Esophagus muscularis mucosa (tissue), 4 donors: ENCODE results near the gene HERC6. TPM values are rescaled to one million over a fixed set of nuclear protein-coding genes. Genes with fewer than 3 reads are reported as not detected.
A peak's percentile ranks its signal among the peaks of the same experiment; 100 is the strongest.

Experiments
- DNase-seq: peaks from one replicate; pipeline ENCODE4 v3.0.0-alpha.2; 2017; ENCODE audit errors: extremely low spot score
- H3K27ac ChIP-seq, 4 donors: fragments of 200-600 bp; sonication (generic); replicated peaks in 1 of 4; 1 replicate in 3 of 4; 2 replicates in 1 of 4; pipeline ENCODE4 v1.5.1; 2016 to 2019; ENCODE audit warnings: mild to moderate bottlenecking in 1 of 4
- H3K27me3 ChIP-seq, 4 donors: fragments of 200-600 bp; sonication (generic); one replicate each; pipeline versions ENCODE4 v1.5.1 to v1.6.0; 2016 to 2019
- H3K36me3 ChIP-seq, 4 donors: fragments of 200-600 bp; sonication (generic); one replicate each; pipeline ENCODE4 v1.5.1; 2016 to 2019
- H3K4me1 ChIP-seq, 4 donors: fragments of 200-600 bp; sonication (generic); one replicate each; pipeline ENCODE4 v1.5.1; 2016 to 2019
- H3K4me3 ChIP-seq, 4 donors: fragments of 200-600 bp; sonication (generic); 1 replicate in 2 of 4; 2 replicates in 2 of 4; pipeline ENCODE4 v1.5.1; 2016 to 2019; ENCODE audit warnings: mild to moderate bottlenecking in 4 of 4, moderate library complexity in 1 of 4
- H3K9me3 ChIP-seq, 4 donors: fragments of 200-600 bp; sonication (generic); 1 replicate in 3 of 4; 2 replicates in 1 of 4; pipeline ENCODE4 v1.5.1; 2016 to 2019
- CTCF ChIP-seq, 3 experiments: fragments of 200-600 bp in 2 of 3; fragments of 450-650 bp in 1 of 3; sonication (generic) in 2 of 3; IDR thresholded peaks; one replicate each; pipeline ENCODE4 v1.5.1; 2017 to 2019; ENCODE audit warnings: antibody characterized with exemption in 3 of 3, mild to moderate bottlenecking in 2 of 3, moderate library complexity in 1 of 3
- EP300 ChIP-seq: sonication (generic); formaldehyde crosslinking; IDR thresholded peaks from one replicate; pipeline ENCODE4 v1.6.1; 2017; ENCODE audit warnings: antibody characterized with exemption
- POLR2A ChIP-seq: fragments of 450-650 bp; IDR thresholded peaks from one replicate; pipeline ENCODE4 v1.6.1; 2017; ENCODE audit warnings: antibody characterized with exemption, moderate library complexity, mild to moderate bottlenecking, low read depth
- POLR2AphosphoS5 ChIP-seq, 2 donors: sonication (generic); formaldehyde crosslinking; IDR thresholded peaks; one replicate each; pipeline ENCODE4 v1.6.1; 2017; ENCODE audit warnings: antibody characterized with exemption in 2 of 2
- WGBS: methylation state at CpG from one replicate; pipeline ENCODE4 v1.1.5; 2018; 5-methylcytosine and 5-hydroxymethylcytosine counted together
- intact Hi-C: fragments of 100-400 bp; cut with DNase I; formaldehyde crosslinking; loops from one replicate; pipeline ENCODE4 v1.15.1; 2023
- total RNA-seq, 4 donors: library from RNA; depleted of rRNA; stranded (reverse); fragments of >200 nt; gene quantifications; one replicate each; pipeline versions ENCODE4 v1.1.0 to v1.2.1, GENCODE V29; 2016

Gene HERC6
- total RNA-seq, 4 donors from 2014 or later = 3.8 to 5.2 (median 4.9) TPM

GRCh38 chr4:88448889-88449288 lies 70.2 kb downstream of the HERC6 start:
- no peak for TF ChIP-seq POLR2AphosphoS5 (IDR thresholded peaks at IDR 0.05)
- no peak for TF ChIP-seq POLR2A
- TF ChIP-seq CTCF (IDR thresholded peaks at IDR 0.05) = no peak
- no peak for TF ChIP-seq EP300
- Histone ChIP-seq H3K27ac (no peak overlapping the region), H3K36me3 (no peaks in the 10 kb centered on the region), H3K4me3 (no peak overlapping the region), H3K27me3 (no peaks in the 10 kb centered on the region), H3K9me3 (no peaks in the 10 kb centered on the region), H3K4me1 (no peaks in the 10 kb centered on the region)
- intact Hi-C loops = no loop called here
- no peak for DNase-seq

GRCh38 chr4:88449290-88449689 lies 70.6 kb downstream of the HERC6 start:
- no peaks in the 10 kb centered on the region for H3K9me3 ChIP-seq
- TF ChIP-seq CTCF (IDR thresholded peaks at IDR 0.05) (no peak), POLR2AphosphoS5 (IDR thresholded peaks at IDR 0.05) (no peak), EP300 (no peak), POLR2A (no peak)
- H3K27ac ChIP-seq = no peak overlapping the region
- no peaks in the 10 kb centered on the region for H3K27me3 ChIP-seq
- no peaks in the 10 kb centered on the region for H3K4me1 ChIP-seq
- no peak for DNase-seq
- H3K4me3 ChIP-seq = no peak overlapping the region
- intact Hi-C loops = no loop called here
- no peaks in the 10 kb centered on the region for H3K36me3 ChIP-seq

GRCh38 chr4:88451205-88451604 lies 72.6 kb downstream of the HERC6 start:
- Histone ChIP-seq H3K27ac (no peak overlapping the region), H3K4me1 (peaks cover 0 to 4% (median 2%) of the 10 kb centered on the region in 4 donors), H3K36me3 (no peaks in the 10 kb centered on the region), H3K9me3 (no peaks in the 10 kb centered on the region), H3K4me3 (no peak overlapping the region), H3K27me3 (no peaks in the 10 kb centered on the region)
- 57% methylated on average over 1 of the region's 2 CpGs for WGBS
- DNase-seq = no peak
- intact Hi-C loops = no loop called here
- TF ChIP-seq EP300 = no peak
- TF ChIP-seq POLR2A = no peak
- TF ChIP-seq POLR2AphosphoS5 (IDR thresholded peaks at IDR 0.05) = no peak
- no peak for TF ChIP-seq CTCF (IDR thresholded peaks at IDR 0.05)

GRCh38 chr4:88452912-88453311 lies 74.3 kb downstream of the HERC6 start:
- intact Hi-C loops = no loop called here
- no peaks in the 10 kb centered on the region for H3K27me3 ChIP-seq
- TF ChIP-seq CTCF (IDR thresholded peaks at IDR 0.05) = no peak
- no peak for TF ChIP-seq POLR2AphosphoS5 (IDR thresholded peaks at IDR 0.05)
- no peak for TF ChIP-seq POLR2A
- no peak for TF ChIP-seq EP300
- H3K9me3 ChIP-seq = no peaks in the 10 kb centered on the region
- H3K27ac ChIP-seq = no peak overlapping the region
- DNase-seq = no peak
- H3K36me3 ChIP-seq = no peaks in the 10 kb centered on the region
- WGBS = 76% methylated on average over 2 of the region's 2 CpGs
- no peak overlapping the region for H3K4me3 ChIP-seq
- H3K4me1 ChIP-seq = peaks cover 0 to 15% (median 11%) of the 10 kb centered on the region in 4 donors

- peak; percentile 96 for DNase-seq
- intact Hi-C loops = loop anchor here (5.0 kb wide), 4 partner anchors 66 to 239 kb away; partner anchors contain the start of genes HERC6, PPM1K and PYURF
- peak; percentile 68 to 70 (median 68) for TF ChIP-seq CTCF (IDR thresholded peaks at IDR 0.05)
- no peak for TF ChIP-seq POLR2A
- peak; percentile 85 to 89 for TF ChIP-seq POLR2AphosphoS5 (IDR thresholded peaks at IDR 0.05)
- no peak for TF ChIP-seq EP300
- H3K4me3 ChIP-seq = peak within 1 kb of the TSS; percentile 77 to 90 (median 81)
- peak within 1 kb of the TSS; percentile 71 to 91 (median 85) for H3K27ac ChIP-seq
- 1% methylated on average over 40 of the region's 57 CpGs for WGBS
- no peaks in the 10 kb centered on the region for H3K27me3 ChIP-seq
- no peaks in the 10 kb centered on the region for H3K9me3 ChIP-seq
- H3K36me3 ChIP-seq = no peaks in the 10 kb centered on the region
- peaks cover 0 to 17% (median 14%) of the 10 kb centered on the region in 4 donors for H3K4me1 ChIP-seq
These were observed 78.1 kb downstream of the HERC6 start, which contains the start of gene HERC5 for GRCh38 chr4:88456670-88457306. Gene HERC5 (plus strand): TSS chr4:88457119. CDS start chr4:88457270, 151 bp downstream.
